GM19099 (cell line): Measurements from ENCODE around the gene MAGI1.

Source experiments
- POLR2A ChIP-seq: IDR thresholded peaks from 3 replicates; pipeline ENCODE4 v1.6.1; 2011; ENCODE audit warnings: low read depth; ENCODE audit not compliant: insufficient read length; ENCODE audit errors: extremely low read depth

The MAGI1 gene

GRCh38 chr3:65581313-65581712 is 457.4 kb downstream of the MAGI1 start:
- TF ChIP-seq POLR2A: no peak

- TF ChIP-seq POLR2A: no peak
Measured at GRCh38 chr3:65578861-65579260, 459.9 kb downstream of the MAGI1 start.

GRCh38 chr3:65577843-65578430 is 460.8 kb downstream of the MAGI1 start:
- TF ChIP-seq POLR2A: no peak

DNA sequence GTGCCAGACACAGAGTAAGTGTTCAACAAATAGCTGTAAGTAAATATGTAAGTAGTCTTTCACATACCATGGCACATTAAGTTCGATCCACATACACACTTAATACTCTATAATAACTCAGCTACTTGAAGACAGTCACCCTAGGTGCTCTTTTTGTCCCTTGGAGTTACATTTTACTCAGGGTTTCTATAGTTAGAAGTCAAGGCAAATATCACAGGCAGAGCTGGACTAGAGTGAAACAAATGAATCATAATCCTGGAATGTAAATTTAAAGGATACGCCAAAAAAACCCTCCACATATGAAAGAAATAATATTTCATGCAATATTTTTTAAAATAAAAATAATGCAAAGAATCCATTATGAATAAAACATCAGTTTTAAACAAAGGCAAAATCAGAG is 461.8 kb downstream of the MAGI1 start:
- TF ChIP-seq POLR2A: no peak

DNA sequence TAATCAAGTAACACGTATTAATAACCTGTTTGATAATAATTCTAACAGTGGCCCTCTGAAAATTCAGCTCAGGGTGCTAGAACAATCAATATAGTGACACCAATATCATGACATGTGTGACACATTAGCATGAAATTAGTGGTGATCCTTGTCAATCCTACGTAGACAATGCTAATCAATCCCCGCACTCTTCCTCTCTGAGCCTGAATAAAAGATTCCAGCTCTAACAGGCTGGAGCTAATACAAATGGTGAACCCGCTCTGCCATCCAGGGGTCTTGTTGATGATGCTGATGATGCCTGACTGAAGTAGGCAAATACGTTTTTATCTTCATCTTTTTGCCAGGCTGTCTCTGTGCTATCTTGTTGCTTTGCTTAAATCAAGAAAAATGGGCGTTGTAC is 462.5 kb downstream of the MAGI1 start:
- no peak for TF ChIP-seq POLR2A

DNA sequence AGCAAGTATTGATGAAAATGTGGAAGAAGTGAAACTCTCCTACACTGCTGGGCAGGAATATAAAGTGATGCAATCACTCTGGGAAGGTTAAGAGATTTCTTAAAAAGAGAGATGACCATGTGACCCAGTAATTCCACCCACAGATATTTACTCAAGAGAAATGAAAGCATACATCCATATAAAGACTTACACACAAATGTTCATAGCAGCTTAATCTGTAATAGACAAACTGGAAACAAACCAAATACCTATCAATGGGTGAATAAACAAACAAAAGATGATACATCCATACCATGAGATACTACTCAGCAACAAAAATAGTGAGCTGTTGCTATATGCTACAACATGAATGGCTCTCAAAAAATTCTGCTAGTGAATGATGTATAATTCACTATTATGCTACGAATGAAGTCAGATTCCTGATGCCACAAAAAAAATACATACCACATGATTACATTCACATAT is 463.3 kb downstream of the MAGI1 start:
- TF ChIP-seq POLR2A: no peak

DNA sequence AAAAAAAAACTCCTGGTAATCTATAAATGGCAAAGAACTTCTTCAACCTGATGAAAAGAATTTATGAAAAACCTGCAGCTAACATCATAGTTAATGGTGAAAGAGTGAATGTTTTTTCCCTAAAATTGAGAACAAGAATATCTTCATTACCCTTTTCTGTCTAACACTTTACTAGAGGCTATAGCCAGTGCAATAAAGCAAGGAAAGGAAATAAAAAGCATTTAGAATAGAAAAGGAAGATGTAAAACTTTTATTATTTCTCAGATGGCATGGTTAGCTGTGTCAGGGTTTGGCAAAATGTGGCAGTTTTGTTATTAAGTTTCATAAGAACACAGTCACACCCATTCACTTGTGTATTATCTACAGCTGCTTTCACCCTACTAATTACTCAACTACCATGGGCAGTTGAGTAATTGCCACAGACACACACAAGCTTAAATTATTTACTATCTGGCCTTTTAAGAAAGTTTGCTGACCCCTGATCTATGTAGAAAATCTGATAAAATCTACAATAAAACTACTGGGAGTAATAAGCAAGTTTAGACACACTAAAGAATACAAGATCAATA is 465.1 kb downstream of the MAGI1 start:
- no peak for TF ChIP-seq POLR2A

GRCh38 chr3:65572175-65572777 is 466.4 kb downstream of the MAGI1 start:
- TF ChIP-seq POLR2A: no peak

DNA sequence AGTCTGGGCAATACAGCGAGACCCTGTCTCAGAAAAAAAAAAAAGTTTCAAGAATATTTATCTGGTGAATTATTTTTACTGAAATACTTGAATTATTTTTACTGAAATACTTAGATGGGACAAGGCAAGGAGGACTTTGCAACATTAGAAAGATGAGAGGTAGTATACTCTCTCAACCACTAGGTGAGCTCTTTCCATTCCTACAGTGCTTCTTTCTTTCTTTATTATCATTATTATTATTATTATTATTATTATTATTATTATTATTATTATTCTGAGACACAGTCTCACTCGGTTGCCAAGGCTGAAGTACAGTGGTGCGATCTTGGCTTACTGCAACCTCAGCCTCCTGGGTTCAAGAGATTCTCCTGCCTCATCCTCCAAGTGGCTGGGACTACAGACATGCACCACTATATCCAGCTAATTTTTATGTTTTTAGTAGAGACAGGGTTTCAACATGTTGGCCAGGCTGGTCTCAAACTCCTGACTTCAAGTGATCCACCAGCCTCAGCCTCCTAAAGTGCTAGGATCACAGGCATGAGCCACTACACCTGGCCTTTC is 468.8 kb downstream of the MAGI1 start:
- no peak for TF ChIP-seq POLR2A

DNA sequence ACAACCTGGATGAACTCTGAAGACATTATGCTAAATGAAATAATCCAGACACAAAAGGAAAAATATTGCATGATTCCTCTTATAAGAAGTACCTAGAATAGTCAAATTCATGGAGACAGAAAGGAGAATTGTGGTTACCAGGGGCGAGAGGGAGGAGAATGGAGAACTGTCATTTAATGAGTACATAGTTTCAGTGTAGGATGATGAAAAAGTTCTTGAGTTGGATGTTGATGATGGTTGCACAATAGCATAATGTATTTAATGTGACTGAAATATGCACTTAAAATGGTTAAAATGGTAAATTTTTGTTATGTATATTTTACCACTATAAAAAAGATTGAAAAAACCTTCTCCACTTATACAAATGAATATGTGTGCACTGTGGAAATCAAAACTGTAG is 469.6 kb downstream of the MAGI1 start:
- no peak for TF ChIP-seq POLR2A

- no peak for TF ChIP-seq POLR2A
Measured at GRCh38 chr3:65568497-65568896, 470.2 kb downstream of the MAGI1 start.

DNA sequence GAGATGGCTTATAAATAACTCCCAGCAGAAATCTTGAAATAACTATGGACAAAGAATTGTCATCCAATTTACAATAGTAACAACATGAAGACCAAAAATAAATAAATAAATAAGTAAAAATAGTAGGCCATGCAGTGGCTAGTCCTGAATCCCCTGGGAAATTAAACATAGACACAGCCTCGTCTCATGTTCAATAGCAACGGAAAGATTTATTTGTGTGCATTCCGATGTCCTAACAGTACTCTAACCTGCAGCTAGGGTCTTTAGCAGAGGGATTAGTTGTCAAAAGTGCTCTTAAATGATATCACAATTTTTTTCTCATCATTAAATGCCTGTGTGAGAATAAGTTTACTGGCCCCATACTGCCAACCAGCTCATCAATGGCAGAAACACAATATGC is 474.2 kb downstream of the MAGI1 start:
- no peak for TF ChIP-seq POLR2A

DNA sequence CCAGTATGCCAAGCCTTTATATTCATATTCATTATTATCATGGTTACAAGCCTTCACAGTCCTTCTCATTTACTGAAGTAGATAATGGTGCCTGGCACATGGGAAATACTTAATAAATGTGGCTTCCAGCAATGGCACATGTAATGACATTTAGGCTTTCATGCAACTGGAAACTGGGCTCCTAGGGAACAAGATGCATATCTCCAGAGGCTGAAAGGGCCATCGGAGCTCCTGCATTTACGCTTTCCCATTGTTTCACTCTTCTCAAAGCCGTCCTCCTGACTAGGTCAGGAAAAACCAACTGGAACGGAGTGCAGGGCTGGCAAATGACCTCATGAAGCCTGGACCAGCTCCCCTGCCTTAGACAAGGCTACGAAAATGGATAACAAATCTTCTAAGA is 474.9 kb downstream of the MAGI1 start:
- no peak for TF ChIP-seq POLR2A

DNA sequence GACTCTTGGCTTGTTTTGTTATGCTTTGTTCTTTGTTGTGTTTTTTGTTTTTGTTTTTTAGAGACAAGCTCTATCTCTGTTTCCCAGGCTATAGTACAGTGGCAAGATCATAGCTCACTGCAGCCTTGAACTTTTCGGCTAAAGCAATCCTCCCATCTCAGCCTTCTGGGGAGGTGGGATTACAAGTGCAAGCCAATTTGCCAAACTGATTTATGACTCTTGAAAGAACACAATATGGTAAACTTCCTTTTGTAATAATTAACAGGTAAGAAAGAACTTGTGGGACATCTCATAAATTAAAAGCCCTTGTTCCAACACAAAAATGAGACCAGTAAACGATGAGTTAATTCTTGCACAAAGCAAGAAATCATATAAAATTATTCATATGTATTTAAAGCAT is 476.3 kb downstream of the MAGI1 start:
- no peak for TF ChIP-seq POLR2A

- TF ChIP-seq POLR2A: no peak
Measured at GRCh38 chr3:65561617-65562016, 477.1 kb downstream of the MAGI1 start.

DNA sequence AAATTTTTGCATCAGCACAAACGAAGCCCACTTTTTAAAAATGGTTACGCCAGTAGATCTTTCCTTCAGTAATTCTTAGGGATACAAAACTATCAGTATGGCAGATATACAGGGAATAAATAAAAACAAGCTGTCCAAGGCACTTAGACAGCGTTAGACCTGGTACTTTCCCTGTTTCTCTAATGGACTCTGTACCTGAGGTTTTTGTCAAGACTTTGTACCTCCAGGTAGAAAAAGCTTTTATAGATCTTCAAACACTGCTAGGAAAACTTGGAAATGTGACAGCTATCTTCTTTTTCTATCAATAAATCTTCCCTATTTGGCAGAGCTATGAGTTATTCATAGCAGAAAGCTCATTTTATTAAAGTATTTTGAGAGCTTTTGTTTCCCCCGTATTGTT is 477.8 kb downstream of the MAGI1 start:
- TF ChIP-seq POLR2A: no peak

GRCh38 chr3:65560133-65560532 is 478.6 kb downstream of the MAGI1 start:
- no peak for TF ChIP-seq POLR2A

GRCh38 chr3:65559643-65560042 is 479.1 kb downstream of the MAGI1 start:
- TF ChIP-seq POLR2A: no peak
